ENCODE data around the gene NCKAP5. TPM values are rescaled to one million over a fixed set of nuclear protein-coding genes. Genes with fewer than 3 reads are reported as not detected.
A peak's percentile ranks its signal among the peaks of the same experiment; 100 is the strongest.

NCKAP5 gene
- total RNA-seq, 2 donors from 2014 or later = 0.78 to 2.6 TPM

DNA sequence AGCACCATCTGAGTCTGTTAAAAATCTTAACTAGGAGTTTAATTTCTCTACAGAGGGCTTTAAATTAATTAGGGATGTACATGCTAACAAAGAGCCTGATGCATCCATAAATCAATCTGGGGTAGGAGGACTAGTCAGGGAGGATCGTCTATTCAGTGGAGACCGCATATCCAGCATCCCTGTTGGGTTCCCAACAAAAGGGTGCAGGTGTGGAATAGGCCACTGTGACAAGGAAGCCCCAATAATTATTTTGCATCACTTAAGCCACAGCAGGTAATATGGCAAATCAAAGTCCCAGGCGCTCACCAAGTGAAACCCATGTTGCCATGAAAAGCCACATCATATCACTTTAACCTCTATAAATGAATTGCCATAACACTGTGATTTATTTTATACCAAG lies 392.3 kb downstream of the NCKAP5 start:
- intact Hi-C loops (cut with DNase I) = no loop called here
- Histone ChIP-seq H3K9me3 (no peaks in the 10 kb centered on the region), H3K36me3 (replicated peaks in 1 of 2; ENCODE audit: insufficient read depth in 1 of 2, low read depth in 2 of 2) (no peaks in the 10 kb centered on the region), H3K27ac (no peak overlapping the region), H3K27me3 (no peaks in the 10 kb centered on the region), H3K4me3 (no peak overlapping the region), H3K4me1 (no peaks in the 10 kb centered on the region)
- WGBS, 2 donors = 94% methylated on average over 3 of the region's 3 CpGs
- DNase-seq = no peak
- TF ChIP-seq, protein P1, sequence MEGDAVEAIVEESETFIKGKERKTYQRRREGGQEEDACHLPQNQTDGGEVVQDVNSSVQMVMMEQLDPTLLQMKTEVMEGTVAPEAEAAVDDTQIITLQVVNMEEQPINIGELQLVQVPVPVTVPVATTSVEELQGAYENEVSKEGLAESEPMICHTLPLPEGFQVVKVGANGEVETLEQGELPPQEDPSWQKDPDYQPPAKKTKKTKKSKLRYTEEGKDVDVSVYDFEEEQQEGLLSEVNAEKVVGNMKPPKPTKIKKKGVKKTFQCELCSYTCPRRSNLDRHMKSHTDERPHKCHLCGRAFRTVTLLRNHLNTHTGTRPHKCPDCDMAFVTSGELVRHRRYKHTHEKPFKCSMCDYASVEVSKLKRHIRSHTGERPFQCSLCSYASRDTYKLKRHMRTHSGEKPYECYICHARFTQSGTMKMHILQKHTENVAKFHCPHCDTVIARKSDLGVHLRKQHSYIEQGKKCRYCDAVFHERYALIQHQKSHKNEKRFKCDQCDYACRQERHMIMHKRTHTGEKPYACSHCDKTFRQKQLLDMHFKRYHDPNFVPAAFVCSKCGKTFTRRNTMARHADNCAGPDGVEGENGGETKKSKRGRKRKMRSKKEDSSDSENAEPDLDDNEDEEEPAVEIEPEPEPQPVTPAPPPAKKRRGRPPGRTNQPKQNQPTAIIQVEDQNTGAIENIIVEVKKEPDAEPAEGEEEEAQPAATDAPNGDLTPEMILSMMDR (IDR thresholded peaks at IDR 0.05) = no peak
- no peak for TF ChIP-seq POLR2A (IDR thresholded peaks at IDR 0.05)
- ATAC-seq = no peak

DNA sequence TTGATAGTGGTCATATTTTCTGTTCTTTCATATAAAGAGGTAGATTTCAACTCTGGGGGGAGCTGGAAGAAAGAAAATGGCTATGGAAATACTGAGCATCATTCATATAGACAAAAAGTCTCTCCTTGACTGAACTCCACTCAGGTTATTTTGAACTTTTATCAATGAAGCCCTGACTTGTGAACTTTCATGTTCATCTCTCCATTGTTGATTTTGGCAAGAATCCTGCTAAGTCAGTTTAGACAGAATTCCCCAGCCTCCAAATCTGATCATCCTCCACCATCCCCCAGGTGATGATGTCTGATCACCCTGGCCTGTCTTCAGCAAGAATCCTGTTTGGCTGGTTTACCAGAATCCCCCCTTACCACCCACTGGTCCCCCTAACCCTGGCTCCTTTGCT lies 395.0 kb downstream of the NCKAP5 start:
- ATAC-seq = no peak
- Histone ChIP-seq H3K27me3 (no peaks in the 10 kb centered on the region), H3K27ac (no peak overlapping the region), H3K9me3 (no peaks in the 10 kb centered on the region), H3K4me3 (no peak overlapping the region), H3K4me1 (no peaks in the 10 kb centered on the region), H3K36me3 (replicated peaks in 1 of 2; ENCODE audit: insufficient read depth in 1 of 2, low read depth in 2 of 2) (no peaks in the 10 kb centered on the region)
- no peak for TF ChIP-seq POLR2A (IDR thresholded peaks at IDR 0.05)
- TF ChIP-seq, protein P1 (IDR thresholded peaks at IDR 0.05) = no peak
- DNase-seq = no peak
- intact Hi-C loops (cut with DNase I) = loop anchor here (5.0 kb wide), 1 partner anchor 631 kb away; no protein-coding TSS in a partner anchor

DNA sequence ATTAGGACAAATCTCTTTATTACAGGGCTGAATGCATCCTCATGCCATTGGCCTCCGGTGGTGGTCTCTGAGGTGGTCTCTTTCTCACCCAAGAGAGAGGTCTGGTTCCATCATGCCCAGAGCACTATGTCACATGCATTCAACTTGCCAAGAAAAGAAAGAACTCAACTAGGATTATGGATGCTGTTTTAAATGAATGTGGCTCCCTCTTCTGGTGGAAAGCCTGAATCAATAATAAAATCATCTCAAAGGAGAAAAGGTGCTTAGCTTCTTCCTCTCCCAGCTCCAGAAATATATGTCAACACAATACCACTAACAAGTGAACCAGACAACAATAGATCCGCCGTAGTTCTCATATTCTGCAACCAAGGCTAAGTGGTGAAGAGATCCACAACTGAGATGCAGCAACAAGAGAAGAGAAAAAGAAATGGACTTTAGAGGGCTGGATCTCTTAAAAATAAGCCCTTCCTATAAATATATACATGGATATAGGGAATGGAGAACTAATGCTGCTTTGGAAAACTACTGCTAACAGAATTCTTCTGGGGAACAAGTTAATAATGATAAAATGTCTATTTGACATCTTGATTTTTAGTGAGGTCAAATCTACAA lies 396.8 kb downstream of the NCKAP5 start:
- H3K4me3 ChIP-seq = no peak overlapping the region
- no peaks in the 10 kb centered on the region for H3K27me3 ChIP-seq
- DNase-seq (peak in 2 of 4 donors; percentile 11 to 27), ATAC-seq (peak; percentile 71)
- TF ChIP-seq, protein P1 (IDR thresholded peaks at IDR 0.05) = peak; percentile 19 to 83 (median 76)
- no peak for TF ChIP-seq POLR2A (IDR thresholded peaks at IDR 0.05)
- 8 to 14% methylated on average over 3 of the region's 3 CpGs for WGBS, 2 donors
- H3K9me3 ChIP-seq = no peaks in the 10 kb centered on the region
- no peaks in the 10 kb centered on the region for H3K36me3 ChIP-seq (replicated peaks in 1 of 2; ENCODE audit: insufficient read depth in 1 of 2, low read depth in 2 of 2)
- intact Hi-C loops (cut with DNase I) = loop anchor here (5.0 kb wide), 1 partner anchor 629 kb away; no protein-coding TSS in a partner anchor
- no peak overlapping the region for H3K27ac ChIP-seq
- no peaks in the 10 kb centered on the region for H3K4me1 ChIP-seq

DNA sequence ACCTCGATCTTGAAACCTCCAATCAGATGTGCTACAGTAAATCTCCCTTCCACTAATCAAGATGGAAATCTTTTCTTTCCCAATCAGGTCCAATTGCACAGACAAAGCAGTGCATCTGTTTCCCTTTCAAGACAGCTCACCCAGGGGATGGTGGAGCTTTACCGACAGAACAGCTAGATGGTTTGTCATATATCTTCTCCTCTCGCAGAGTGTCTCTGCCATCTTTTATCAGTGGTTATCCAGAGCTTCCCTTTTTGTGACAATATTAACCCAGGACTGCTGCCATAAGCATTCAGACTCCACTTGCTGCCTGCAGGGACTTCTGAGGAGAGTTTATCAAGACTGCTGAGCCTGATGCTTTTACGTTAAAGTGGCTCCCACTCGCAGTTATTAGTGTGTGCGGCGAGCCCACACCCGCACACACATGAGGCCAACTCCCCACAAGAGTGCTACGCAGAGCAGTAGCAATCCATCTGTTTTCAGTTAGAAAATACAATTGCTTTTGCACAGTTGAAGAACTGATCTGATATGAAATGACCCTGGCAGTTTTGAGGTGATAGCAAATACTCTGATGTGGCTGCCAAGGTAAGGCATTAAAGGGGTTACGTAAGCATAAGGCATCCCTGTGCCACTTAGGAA lies 398.9 kb downstream of the NCKAP5 start:
- Histone ChIP-seq H3K4me1 (no peaks in the 10 kb centered on the region), H3K4me3 (no peak overlapping the region), H3K36me3 (replicated peaks in 1 of 2; ENCODE audit: insufficient read depth in 1 of 2, low read depth in 2 of 2) (no peaks in the 10 kb centered on the region), H3K9me3 (no peaks in the 10 kb centered on the region), H3K27me3 (no peaks in the 10 kb centered on the region), H3K27ac (no peak overlapping the region)
- intact Hi-C loops (cut with DNase I) = loop anchor here (5.0 kb wide), 1 partner anchor 617 kb away; no protein-coding TSS in a partner anchor
- ATAC-seq (no peak), DNase-seq (no peak)
- 63 to 64% methylated on average over 10 of the region's 10 CpGs for WGBS, 2 donors
- TF ChIP-seq, protein P1 (IDR thresholded peaks at IDR 0.05) = no peak
- TF ChIP-seq POLR2A (IDR thresholded peaks at IDR 0.05) = no peak
